GM18951 (cell line): ENCODE results near the gene ALG12.

Experiments
- POLR2A ChIP-seq: IDR thresholded peaks from 4 replicates; pipeline ENCODE4 v1.6.1; 2011; ENCODE audit warnings: mild to moderate bottlenecking; ENCODE audit not compliant: insufficient read length, insufficient read depth; ENCODE audit errors: extremely low read depth
- in situ Hi-C: fragments of 300-500 bp; cut with MboI; formaldehyde crosslinking; loops from one replicate; pipeline ENCODE4 v1.12.0; 2022; ENCODE audit warnings: low sequenced_read_pairs, mixed read lengths, inconsistent platforms; ENCODE audit not compliant: unreplicated experiment

Gene ALG12

GRCh38 chr22:49954354-49954753, 36.1 kb upstream of the ALG12 start:
- no peak for TF ChIP-seq POLR2A
- in situ Hi-C loops = no loop called here

- TF ChIP-seq POLR2A = no peak
- in situ Hi-C loops = no loop called here
These were observed 35.6 kb upstream of the ALG12 start for GRCh38 chr22:49953680-49954344.

- TF ChIP-seq POLR2A = no peak
- in situ Hi-C loops = no loop called here
These were observed 34.9 kb upstream of the ALG12 start for GRCh38 chr22:49953027-49953679.

GRCh38 chr22:49951986-49952896, 34.0 kb upstream of the ALG12 start:
- TF ChIP-seq POLR2A = no peak
- in situ Hi-C loops = no loop called here

- TF ChIP-seq POLR2A = no peak
- in situ Hi-C loops = no loop called here
These were observed 33.4 kb upstream of the ALG12 start for GRCh38 chr22:49951678-49951985.

- TF ChIP-seq POLR2A = no peak
These were observed 32.9 kb upstream of the ALG12 start for GRCh38 chr22:49951000-49951677.

GRCh38 chr22:49950396-49950994, 32.3 kb upstream of the ALG12 start:
- in situ Hi-C loops = no loop called here
- TF ChIP-seq POLR2A = no peak

More at GRCh38 chr22:49951000-49951677, 32.9 kb upstream of the ALG12 start:
- in situ Hi-C loops = no loop called here

- in situ Hi-C loops = loop anchor here (25.0 kb wide), 1 partner anchor 262 kb away; the partner anchor contains the start of gene SELENOO
- no peak for TF ChIP-seq POLR2A
These were observed 31.7 kb upstream of the ALG12 start for GRCh38 chr22:49949914-49950292.

- in situ Hi-C loops = loop anchor here (25.0 kb wide), 1 partner anchor 263 kb away; the partner anchor contains the start of gene SELENOO
- TF ChIP-seq POLR2A = no peak
These were observed 31.0 kb upstream of the ALG12 start for GRCh38 chr22:49948958-49949913.

- in situ Hi-C loops = loop anchor here (25.0 kb wide), 1 partner anchor 264 kb away; the partner anchor contains the start of gene SELENOO
- TF ChIP-seq POLR2A = no peak
These were observed 30.1 kb upstream of the ALG12 start for GRCh38 chr22:49948116-49948957.

GRCh38 chr22:49947296-49947622, 29.0 kb upstream of the ALG12 start:
- in situ Hi-C loops = loop anchor here (25.0 kb wide), 1 partner anchor 265 kb away; the partner anchor contains the start of gene SELENOO
- TF ChIP-seq POLR2A = no peak
